Cerebellar cortex (tissue), 1 donor: Measurements from ENCODE around the gene TAF13.
"Not testable (repeated sequence)": the region's sequence is repeated elsewhere in the genome, so short reads cannot be mapped to it uniquely, and the experiment has no call there.

ENCODE experiments used
- DNase-seq: peaks from one replicate; pipeline ENCODE4 v3.0.0-alpha.2; 2015; ENCODE audit warnings: low spot score

Gene TAF13

GRCh38 chr1:109046671-109047070 is 29.1 kb downstream of the TAF13 start:
- no peak for DNase-seq

GRCh38 chr1:109045595-109045994 is 30.2 kb downstream of the TAF13 start:
- no peak for DNase-seq

GRCh38 chr1:109041621-109042468 is 34.0 kb downstream of the TAF13 start, which contains the start of gene WDR47:
Gene WDR47 (minus strand): TSS chr1:109042102. CDS start chr1:109023512, 18,590 bp downstream.
- peak; percentile 97 for DNase-seq

GRCh38 chr1:109040989-109041620 is 34.7 kb downstream of the TAF13 start:
- DNase-seq = peak; percentile 43

- DNase-seq = no peak
Observed at GRCh38 chr1:109040627-109040988, 35.2 kb downstream of the TAF13 start.

GRCh38 chr1:109034382-109034781 is 41.4 kb downstream of the TAF13 start:
- DNase-seq = no peak

- not testable (repeated sequence) for DNase-seq
Observed at GRCh38 chr1:109029493-109029892, 46.3 kb downstream of the TAF13 start.

GRCh38 chr1:109027841-109028240 is 48.0 kb downstream of the TAF13 start:
- no peak for DNase-seq

- no peak for DNase-seq
Observed at GRCh38 chr1:109025694-109026093, 50.1 kb downstream of the TAF13 start.

- no peak for DNase-seq
Observed at GRCh38 chr1:109024646-109025045, 51.2 kb downstream of the TAF13 start.

- DNase-seq = no peak
Observed at GRCh38 chr1:109020693-109021257, 55.0 kb downstream of the TAF13 start.

- DNase-seq = not testable (repeated sequence)
Observed at GRCh38 chr1:109017719-109018118, 58.1 kb downstream of the TAF13 start.

- DNase-seq = no peak
Observed at GRCh38 chr1:109017134-109017533, 58.7 kb downstream of the TAF13 start.
